Pulmonary artery endothelial cell (primary cell): ENCODE data around the gene PSMC6. TPM values are rescaled to one million over a fixed set of nuclear protein-coding genes. Genes with fewer than 3 reads are reported as not detected.
"Not testable (repeated sequence)": the region's sequence is repeated elsewhere in the genome, so short reads cannot be mapped to it uniquely, and the experiment has no call there.

Experiments used
- DNase-seq: peaks from one replicate; pipeline ENCODE4 v3.0.0-alpha.2; 2011; ENCODE audit warnings: low read depth, low spot score
- total RNA-seq: library from RNA; depleted of rRNA; stranded (reverse); fragments of >200 nt; gene quantifications from 2 replicates; pipeline ENCODE4 v1.2.3, GENCODE V29; 2014

PSMC6 gene
- total RNA-seq, 1 donor from 2014 or later, result 95.8 TPM

- DNase-seq, result no peak
These were observed 9.2 kb downstream of the PSMC6 start for GRCh38 chr14:52716155-52716554.

GRCh38 chr14:52723514-52724359 is 16.7 kb downstream of the PSMC6 start:
- DNase-seq, result no peak

GRCh38 chr14:52724360-52724644 is 17.3 kb downstream of the PSMC6 start:
- no peak for DNase-seq

GRCh38 chr14:52727509-52727908 is 20.5 kb downstream of the PSMC6 start:
- not testable (repeated sequence) for DNase-seq

- not testable (repeated sequence) for DNase-seq
These were observed 22.0 kb downstream of the PSMC6 start for GRCh38 chr14:52729035-52729434.

GRCh38 chr14:52729585-52729924 is 22.6 kb downstream of the PSMC6 start:
- DNase-seq, result no peak

- peak; percentile 94 for DNase-seq
These were observed 23.1 kb downstream of the PSMC6 start, which contains the start of gene STYX for GRCh38 chr14:52729925-52730708. STYX (plus strand) TSS chr14:52730166; CDS start chr14:52730475, 309 bp downstream.

- DNase-seq, result no peak
These were observed 23.7 kb downstream of the PSMC6 start for GRCh38 chr14:52730709-52731111.

GRCh38 chr14:52733824-52734223 is 26.8 kb downstream of the PSMC6 start:
- DNase-seq, result no peak

GRCh38 chr14:52735921-52736489 is 29.0 kb downstream of the PSMC6 start:
- DNase-seq, result no peak

GRCh38 chr14:52738409-52738808 is 31.4 kb downstream of the PSMC6 start:
- no peak for DNase-seq

GRCh38 chr14:52740751-52741150 is 33.8 kb downstream of the PSMC6 start:
- peak; percentile 30 for DNase-seq

GRCh38 chr14:52741865-52742264 is 34.9 kb downstream of the PSMC6 start:
- DNase-seq, result no peak

GRCh38 chr14:52748647-52749292 is 41.8 kb downstream of the PSMC6 start:
- no peak for DNase-seq

- no peak for DNase-seq
These were observed 48.8 kb downstream of the PSMC6 start for GRCh38 chr14:52755607-52756316.

GRCh38 chr14:52759145-52759544 is 52.1 kb downstream of the PSMC6 start:
- no peak for DNase-seq

- not testable (repeated sequence) for DNase-seq
These were observed 55.9 kb downstream of the PSMC6 start for GRCh38 chr14:52762923-52763322.

- DNase-seq, result no peak
These were observed 60.2 kb downstream of the PSMC6 start for GRCh38 chr14:52767058-52767833.

GRCh38 chr14:52769887-52770286 is 62.9 kb downstream of the PSMC6 start:
- peak; percentile 17 for DNase-seq

GRCh38 chr14:52776816-52777215 is 69.8 kb downstream of the PSMC6 start:
- DNase-seq, result no peak
